CD8-positive, alpha-beta memory T cell (primary cell): ENCODE results near the gene WSB2. TPM values are rescaled to one million over a fixed set of nuclear protein-coding genes. Genes with fewer than 3 reads are reported as not detected.

Experiments
- CTCF ChIA-PET: fragments of 350-600 bp; sonication (Branson Sonifier 250); formaldehyde crosslinking; loops from one replicate; lab custom pipeline; 2021; ENCODE audit warnings: antibody characterized with exemption; lab: Charles Lee
- POLR2A ChIA-PET: fragments of 350-600 bp; sonication (Branson Sonifier 250); formaldehyde crosslinking; loops from one replicate; lab custom pipeline; 2021; ENCODE audit warnings: antibody characterized with exemption; lab: Charles Lee
- DNase-seq, 5 donors: peaks; one replicate each; pipeline versions ENCODE4 v3.0.0 to v3.0.0-alpha.2; 2020 to 2022; ENCODE audit warnings: mixed read lengths in 1 of 5
- H3K27ac ChIP-seq: one replicate; pipeline ENCODE4 v1.7.0; 2013; ENCODE audit warnings: low read depth, mild to moderate bottlenecking, low read length, moderate library complexity
- H3K27me3 ChIP-seq: 2 replicates; pipeline ENCODE4 v1.7.0; 2013; ENCODE audit warnings: low read length, mild to moderate bottlenecking; ENCODE audit not compliant: insufficient read depth, poor library complexity, severe bottlenecking
- H3K36me3 ChIP-seq: 2 replicates; pipeline ENCODE4 v1.7.0; 2013; ENCODE audit warnings: mild to moderate bottlenecking, low read length, moderate library complexity; ENCODE audit not compliant: insufficient read depth
- H3K4me1 ChIP-seq: 2 replicates; pipeline ENCODE4 v1.7.0; 2013; ENCODE audit warnings: mild to moderate bottlenecking, low read length, moderate library complexity; ENCODE audit not compliant: insufficient read depth
- H3K4me3 ChIP-seq: 2 replicates; pipeline ENCODE4 v1.7.0; 2013; ENCODE audit warnings: mild to moderate bottlenecking, low read length
- H3K9me3 ChIP-seq: 2 replicates; pipeline ENCODE4 v1.7.0; 2013; ENCODE audit warnings: mild to moderate bottlenecking, low read length
- H3K27ac Mint-ChIP-seq, 8 donors: one replicate each; pipeline ENCODE4 v1.8.0; 2020 to 2021; ENCODE audit warnings: mixed read lengths in 8 of 8, mild to moderate bottlenecking in 6 of 8, inconsistent platforms in 3 of 8, moderate library complexity in 3 of 8
- H3K27me3 Mint-ChIP-seq, 2 donors: one replicate each; pipeline ENCODE4 v1.8.0; 2020 to 2021; ENCODE audit warnings: mixed read lengths in 2 of 2, mild to moderate bottlenecking in 1 of 2, moderate library complexity in 1 of 2
- H3K36me3 Mint-ChIP-seq, 3 donors: one replicate each; pipeline ENCODE4 v1.8.0; 2020 to 2021; ENCODE audit warnings: mixed read lengths in 3 of 3, inconsistent platforms in 1 of 3, mild to moderate bottlenecking in 1 of 3
- H3K4me1 Mint-ChIP-seq, 3 donors: one replicate each; pipeline ENCODE4 v1.8.0; 2020 to 2021; ENCODE audit warnings: mixed read lengths in 3 of 3, inconsistent platforms in 1 of 3, mild to moderate bottlenecking in 1 of 3
- H3K4me3 Mint-ChIP-seq, 7 donors: one replicate each; pipeline ENCODE4 v1.8.0; 2020 to 2021; ENCODE audit warnings: mixed read lengths in 7 of 7, mild to moderate bottlenecking in 6 of 7, moderate library complexity in 4 of 7, inconsistent platforms in 2 of 7
- H3K9me3 Mint-ChIP-seq, 5 donors: one replicate each; pipeline ENCODE4 v1.8.0; 2020 to 2022; ENCODE audit warnings: mixed read lengths in 5 of 5, mild to moderate bottlenecking in 3 of 5, moderate library complexity in 2 of 5, inconsistent platforms in 1 of 5
- polyA plus RNA-seq: library from polyadenylated mRNA; unstranded; fragments of 300-500 nt; fragmentation: Illumina TruSeq; gene quantifications from one replicate; pipeline ENCODE4 v1.2.3, GENCODE V29; 2021
- total RNA-seq, 2 experiments: library from RNA; stranded (reverse); gene quantifications; one replicate each; pipeline ENCODE4 v1.2.3, GENCODE V29; 2021

WSB2 gene
- total and polyA plus RNA-seq, 3 experiments from 2014 or later: 24.8 to 84.4 (median 74.2) TPM

DNA sequence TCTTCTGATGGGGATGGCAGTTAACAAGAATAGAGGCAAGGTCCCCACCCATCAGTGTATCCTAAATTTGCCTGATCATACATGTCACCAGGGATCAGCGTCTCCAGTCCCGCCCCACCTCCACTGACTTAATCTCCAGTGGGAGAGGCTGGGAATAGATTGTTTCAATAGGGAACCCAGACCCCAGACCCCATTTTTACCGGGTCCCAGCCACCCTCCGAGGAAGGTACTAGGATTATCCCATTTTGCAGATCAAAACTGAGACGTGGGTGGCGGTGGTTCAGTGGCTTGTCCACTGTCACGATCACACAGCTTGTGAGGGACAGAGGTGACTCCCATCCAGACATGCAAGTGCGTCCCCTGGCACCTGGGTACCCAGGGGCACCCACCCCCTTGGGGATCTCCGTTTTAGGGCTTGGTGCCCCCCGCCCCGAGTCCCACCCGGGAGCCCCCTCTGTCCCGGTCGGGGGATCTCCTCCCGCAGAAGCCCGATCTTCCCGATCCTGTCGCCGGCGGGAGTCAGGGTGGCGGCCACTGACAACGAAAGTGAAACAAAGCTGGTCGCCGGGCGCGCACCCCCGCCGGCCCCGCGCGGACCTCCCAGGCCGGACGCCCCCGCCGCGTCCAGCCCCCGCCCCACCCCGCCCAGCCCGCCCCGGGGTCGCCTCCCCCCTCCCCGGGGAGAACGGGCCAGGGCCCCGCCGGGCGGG, 523 bp downstream of the WSB2 start:
- H3K27me3 ChIP-seq: no peaks in the 10 kb centered on the region
- H3K27me3 Mint-ChIP-seq: peaks cover 0 to 2% of the 10 kb centered on the region in 2 donors
- H3K9me3 Mint-ChIP-seq: peaks cover 0 to 1% (median 0%) of the 10 kb centered on the region in 5 donors
- H3K27ac Mint-ChIP-seq: peak overlapping the region; percentile 95 to 99 (median 97)
- H3K9me3 ChIP-seq: no peaks in the 10 kb centered on the region
- peaks cover 36% of the 10 kb centered on the region for H3K4me1 ChIP-seq
- CTCF ChIA-PET: interaction anchor here (1.0 kb wide), 1 partner anchor 43 kb away, joined by 3 read pairs; no protein-coding TSS in a partner anchor
- H3K36me3 Mint-ChIP-seq: peaks cover 0 to 18% (median 0%) of the 10 kb centered on the region in 3 donors
- H3K4me3 ChIP-seq: peak overlapping the region; percentile 61
- DNase-seq: peak; percentile 29 to 67 (median 34)
- H3K36me3 ChIP-seq: no peaks in the 10 kb centered on the region
- POLR2A ChIA-PET: interaction anchor here (0.6 to 2.2 kb wide), 6 partner anchors 12 to 1323 kb away, joined by 3 to 12 read pairs (median 5); partner anchors contain the start of genes PEBP1, RFC5 and SPRING1
- peaks cover 51 to 67% (median 62%) of the 10 kb centered on the region in 3 donors for H3K4me1 Mint-ChIP-seq
- peak overlapping the region; percentile 78 for H3K27ac ChIP-seq
- peak overlapping the region; percentile 91 to 95 (median 92) for H3K4me3 Mint-ChIP-seq

DNA sequence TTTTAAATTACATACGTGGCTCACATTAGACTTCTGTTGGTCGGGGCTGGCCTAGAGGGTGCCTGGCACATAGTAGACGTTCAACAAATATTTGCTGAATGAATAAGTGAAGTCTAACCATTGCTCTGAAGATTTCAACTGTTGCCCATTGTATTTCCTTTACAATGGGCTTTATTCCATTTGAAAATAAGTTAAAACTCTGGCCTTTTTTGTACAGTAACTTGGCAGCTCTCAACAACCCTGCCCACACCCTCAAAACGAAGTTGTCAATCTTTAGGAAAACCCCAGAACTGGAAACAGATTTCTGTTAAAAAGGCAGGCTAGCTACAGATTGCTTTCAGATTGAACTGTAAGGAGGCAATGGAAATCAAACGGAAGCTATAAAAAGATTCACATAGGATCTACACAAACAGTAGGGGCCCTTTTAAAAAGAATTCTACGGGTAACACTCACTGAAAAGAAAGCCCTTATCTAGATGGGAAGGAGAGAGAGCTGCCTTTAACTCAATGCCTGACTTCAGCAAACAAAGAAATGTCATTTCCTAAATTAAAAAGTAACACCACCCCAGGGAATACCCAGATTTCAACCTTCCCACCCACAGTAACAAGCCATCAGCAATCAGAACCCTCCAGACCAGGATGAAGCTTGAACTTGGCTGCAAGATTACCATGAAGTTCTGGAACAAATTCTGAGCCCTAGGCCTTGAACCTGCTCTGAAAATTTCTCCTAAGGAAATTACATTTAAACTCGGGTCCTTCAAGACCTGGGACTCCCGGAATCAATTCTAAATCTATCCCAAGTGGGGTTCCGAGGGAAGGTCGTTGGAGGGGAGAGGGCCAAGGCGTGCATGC, 1.4 kb downstream of the WSB2 start:
- H3K27ac Mint-ChIP-seq: peak overlapping the region; percentile 95 to 99 (median 97)
- peaks cover 0 to 2% of the 10 kb centered on the region in 2 donors for H3K27me3 Mint-ChIP-seq
- peak overlapping the region; percentile 91 to 95 (median 92) for H3K4me3 Mint-ChIP-seq
- peaks cover 0 to 1% (median 0%) of the 10 kb centered on the region in 5 donors for H3K9me3 Mint-ChIP-seq
- H3K27me3 ChIP-seq: no peaks in the 10 kb centered on the region
- DNase-seq: no peak
- no peaks in the 10 kb centered on the region for H3K9me3 ChIP-seq
- H3K4me1 Mint-ChIP-seq: peaks cover 51 to 64% (median 59%) of the 10 kb centered on the region in 3 donors
- H3K4me3 ChIP-seq: peak overlapping the region; percentile 61
- H3K4me1 ChIP-seq: peaks cover 27% of the 10 kb centered on the region
- ChIA-PET POLR2A (interaction anchor here (1.3 to 2.2 kb wide), 2 partner anchors 76 to 316 kb away, joined by 3 to 11 read pairs; partner anchors contain the start of gene PEBP1), CTCF (interaction anchor here (1.0 kb wide), 1 partner anchor 42 kb away, joined by 3 read pairs; no protein-coding TSS in a partner anchor)
- peaks cover 0 to 18% (median 0%) of the 10 kb centered on the region in 3 donors for H3K36me3 Mint-ChIP-seq
- peak overlapping the region; percentile 78 for H3K27ac ChIP-seq
- no peaks in the 10 kb centered on the region for H3K36me3 ChIP-seq

DNA sequence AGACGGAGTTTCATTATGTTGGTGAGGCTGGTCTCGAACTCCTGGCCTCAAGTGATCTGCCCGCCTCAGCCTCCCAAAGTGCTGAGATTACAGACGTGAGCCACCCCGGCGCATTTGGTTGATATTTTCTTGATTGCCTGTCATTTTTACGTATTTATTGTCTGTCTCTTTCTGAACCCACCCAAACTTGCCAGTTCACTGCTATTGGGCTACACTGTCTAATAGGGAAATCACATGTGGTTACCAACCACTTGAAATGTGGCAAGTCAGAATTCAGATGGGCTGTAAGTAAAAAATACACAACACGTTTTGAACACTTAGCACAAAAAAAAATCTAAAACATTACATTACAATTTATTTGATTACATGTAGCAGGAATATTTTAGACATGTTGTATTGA, 2.1 kb downstream of the WSB2 start:
- DNase-seq: peak in 2 of 5 donors; percentile 10 to 37
- Mint-ChIP-seq H3K9me3 (peaks cover 0 to 1% (median 0%) of the 10 kb centered on the region in 5 donors), H3K27me3 (peaks cover 0 to 2% of the 10 kb centered on the region in 2 donors), H3K4me1 (peaks cover 46 to 57% (median 53%) of the 10 kb centered on the region in 3 donors), H3K4me3 (peak overlapping the region; percentile 91 to 95 (median 92)), H3K27ac (peak overlapping the region; percentile 95 to 99 (median 97)), H3K36me3 (peaks cover 0 to 18% (median 0%) of the 10 kb centered on the region in 3 donors)
- Histone ChIP-seq H3K36me3 (no peaks in the 10 kb centered on the region), H3K27ac (no peak overlapping the region), H3K27me3 (no peaks in the 10 kb centered on the region), H3K9me3 (no peaks in the 10 kb centered on the region), H3K4me1 (peaks cover 22% of the 10 kb centered on the region), H3K4me3 (no peak overlapping the region)
- ChIA-PET POLR2A (no interaction called here), CTCF (interaction anchor here (0.9 to 2.3 kb wide), 2 partner anchors 9 to 123 kb away, joined by 3 to 5 read pairs; no protein-coding TSS in a partner anchor)

DNA sequence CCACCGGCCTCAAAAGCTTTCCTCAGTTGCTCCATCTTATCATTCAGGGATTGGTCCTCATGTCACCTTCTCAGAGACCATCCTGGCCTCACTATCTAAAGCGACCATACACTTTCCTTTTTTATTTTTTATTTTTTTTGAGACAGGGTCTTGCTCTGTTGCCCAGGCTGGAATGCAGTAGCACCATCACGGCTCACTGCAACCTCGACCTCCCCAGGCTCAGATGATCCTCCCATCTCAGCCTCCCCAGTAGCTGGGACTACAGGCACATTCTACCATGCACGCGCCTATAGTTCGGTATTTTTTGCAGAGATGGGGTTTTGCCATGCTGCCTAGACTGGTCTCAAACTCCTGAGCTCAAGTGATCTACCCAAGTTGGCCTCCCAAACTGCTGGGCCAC, 2.8 kb downstream of the WSB2 start:
- H3K36me3 Mint-ChIP-seq: peaks cover 0 to 18% (median 0%) of the 10 kb centered on the region in 3 donors
- H3K4me3 Mint-ChIP-seq: peak overlapping the region in 1 of 7 donors; percentile 92
- no peaks in the 10 kb centered on the region for H3K9me3 ChIP-seq
- CTCF ChIA-PET: interaction anchor here (0.9 to 2.3 kb wide), 3 partner anchors 10 to 320 kb away, joined by 3 to 5 read pairs (median 3); no protein-coding TSS in a partner anchor
- peaks cover 46 to 58% (median 54%) of the 10 kb centered on the region in 3 donors for H3K4me1 Mint-ChIP-seq
- no peaks in the 10 kb centered on the region for H3K27me3 ChIP-seq
- no peak overlapping the region for H3K27ac ChIP-seq
- POLR2A ChIA-PET: interaction anchor here (0.6 kb wide), 1 partner anchor 9 kb away, joined by 3 read pairs; no protein-coding TSS in a partner anchor
- H3K4me3 ChIP-seq: no peak overlapping the region
- peak overlapping the region; percentile 95 to 99 (median 97) for H3K27ac Mint-ChIP-seq
- H3K4me1 ChIP-seq: peaks cover 22% of the 10 kb centered on the region
- H3K36me3 ChIP-seq: no peaks in the 10 kb centered on the region
- DNase-seq: no peak
- H3K9me3 Mint-ChIP-seq: peaks cover 0 to 1% (median 0%) of the 10 kb centered on the region in 5 donors
- peaks cover 0 to 2% of the 10 kb centered on the region in 2 donors for H3K27me3 Mint-ChIP-seq

DNA sequence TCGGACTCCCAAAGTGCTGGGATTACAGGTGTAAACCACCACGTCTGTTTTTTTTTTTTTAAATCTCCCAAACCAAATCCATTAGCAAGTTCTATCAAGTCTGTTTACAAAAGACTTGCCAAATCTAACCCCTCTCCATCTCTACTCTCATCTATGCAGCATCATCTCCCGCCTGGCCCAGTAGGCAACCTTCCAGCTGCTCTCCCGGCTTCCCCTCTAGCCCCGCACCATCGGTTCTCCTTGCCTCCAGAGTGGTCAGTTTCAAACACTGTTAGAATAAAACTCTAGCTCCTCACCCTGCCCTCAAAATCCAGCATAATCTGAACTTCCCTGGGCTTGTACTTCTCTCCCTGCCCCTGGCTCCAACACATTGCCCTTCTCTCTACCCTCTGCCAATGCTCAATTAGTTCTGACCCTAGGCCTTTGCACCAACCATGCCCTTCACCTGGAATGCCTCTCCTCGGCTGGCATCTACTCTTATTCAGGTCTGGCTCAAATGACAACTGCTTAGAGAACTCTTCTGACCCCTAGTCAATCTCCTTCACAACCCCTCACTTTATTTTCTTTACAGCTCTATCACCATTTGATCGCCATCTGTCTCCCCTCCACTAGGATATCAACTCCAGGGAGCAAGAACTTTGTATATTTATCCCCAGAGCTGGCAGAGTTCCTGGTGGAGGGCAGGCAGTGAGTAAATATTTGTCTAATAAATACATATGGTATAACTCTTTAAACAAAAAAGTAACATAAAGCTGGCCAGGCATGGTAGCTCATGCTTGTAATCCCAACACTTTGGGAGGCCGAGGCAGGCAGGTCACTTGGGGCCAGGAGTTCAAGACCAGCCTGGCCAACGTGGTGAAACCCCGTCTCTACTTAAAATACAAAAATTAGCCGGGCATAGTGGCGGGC, 4.9 kb downstream of the WSB2 start:
- Histone ChIP-seq H3K27me3 (no peaks in the 10 kb centered on the region), H3K4me3 (no peak overlapping the region), H3K4me1 (peaks cover 20% of the 10 kb centered on the region), H3K36me3 (peaks cover 4% of the 10 kb centered on the region), H3K9me3 (no peaks in the 10 kb centered on the region), H3K27ac (no peak overlapping the region)
- H3K4me1 Mint-ChIP-seq: peaks cover 48 to 66% (median 60%) of the 10 kb centered on the region in 3 donors
- ChIA-PET POLR2A (interaction anchor here (0.7 kb wide), 2 partner anchors 33 to 398 kb away, joined by 3 to 5 read pairs; no protein-coding TSS in a partner anchor), CTCF (interaction anchor here (1.2 to 4.6 kb wide), 8 partner anchors 9 to 320 kb away, joined by 3 to 36 read pairs (median 4); partner anchors contain the start of gene SUDS3)
- peaks cover 0 to 2% of the 10 kb centered on the region in 2 donors for H3K27me3 Mint-ChIP-seq
- H3K27ac Mint-ChIP-seq: peak overlapping the region in 7 of 8 donors; percentile 55 to 87 (median 68)
- peak overlapping the region in 1 of 7 donors; percentile 6 for H3K4me3 Mint-ChIP-seq
- H3K36me3 Mint-ChIP-seq: peaks cover 4 to 25% (median 9%) of the 10 kb centered on the region in 3 donors
- H3K9me3 Mint-ChIP-seq: peaks cover 0 to 1% (median 0%) of the 10 kb centered on the region in 5 donors
- no peak for DNase-seq

DNA sequence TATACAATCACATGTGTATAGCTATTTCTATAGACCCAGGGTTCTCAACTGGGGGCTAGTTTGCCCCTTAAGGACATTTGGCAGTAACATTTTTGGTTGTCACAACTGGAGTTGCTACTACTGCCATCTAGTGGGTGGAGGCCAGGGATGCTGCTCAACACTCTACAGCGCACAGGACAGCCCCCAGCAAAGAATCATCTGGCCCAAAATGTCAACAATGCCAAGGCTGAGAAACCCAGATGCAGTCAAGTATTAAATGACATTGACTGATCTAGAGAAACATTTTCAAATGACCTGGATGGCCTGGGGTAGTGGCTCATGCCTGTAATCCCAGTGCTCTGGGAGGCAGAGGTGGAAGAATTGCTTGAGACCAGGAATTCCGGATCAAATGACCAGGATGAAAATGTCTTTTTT, 5.8 kb downstream of the WSB2 start:
- Histone ChIP-seq H3K4me1 (peaks cover 17% of the 10 kb centered on the region), H3K4me3 (no peak overlapping the region), H3K9me3 (no peaks in the 10 kb centered on the region), H3K36me3 (peaks cover 6% of the 10 kb centered on the region), H3K27ac (no peak overlapping the region), H3K27me3 (no peaks in the 10 kb centered on the region)
- POLR2A ChIA-PET: interaction anchor here (0.6 to 0.8 kb wide), 4 partner anchors 9 to 399 kb away, joined by 3 to 12 read pairs (median 6); partner anchors contain the start of gene RFC5
- Mint-ChIP-seq H3K4me1 (peaks cover 51 to 67% (median 62%) of the 10 kb centered on the region in 3 donors), H3K27ac (peak overlapping the region; percentile 58 to 98 (median 81)), H3K9me3 (peaks cover 0 to 1% (median 0%) of the 10 kb centered on the region in 5 donors), H3K4me3 (peak overlapping the region in 2 of 7 donors; percentile 5 to 34), H3K36me3 (peaks cover 8 to 29% (median 10%) of the 10 kb centered on the region in 3 donors), H3K27me3 (peaks cover 0 to 2% of the 10 kb centered on the region in 2 donors)
- DNase-seq: peak; percentile 43 to 81 (median 51)
- CTCF ChIA-PET: interaction anchor here (0.6 to 4.6 kb wide), 11 partner anchors 9 to 321 kb away, joined by 3 to 36 read pairs (median 3); partner anchors contain the start of genes RFC5 and SUDS3
